A549 (cell line): Measurements from ENCODE around the gene NLRP8. TPM values are rescaled to one million over a fixed set of nuclear protein-coding genes. Genes with fewer than 3 reads are reported as not detected.

Experiments
- ATAC-seq, 2 experiments: fragments of 200-7000 bp in 1 of 2; fragments of >200 bp in 1 of 2; cut with Nextera tagmentation in 1 of 2; cut with Tn5 transposase in 1 of 2; 3 replicates each; pipeline versions ENCODE4 v1.8.0 to v1.9.1; 2018 to 2020; ENCODE audit warnings: mild to moderate bottlenecking in 1 of 2, moderate library complexity in 1 of 2
- CTCF ChIA-PET: fragments of 300-600 bp; sonication (Branson Sonifier 250); formaldehyde crosslinking; extraction: SDS; loops from one replicate; lab custom pipeline; 2021; ENCODE audit warnings: antibody characterized with exemption, inconsistent platforms; lab: Yijun Ruan, JAX
- POLR2A ChIA-PET: fragments of 350-600 bp; formaldehyde crosslinking; extraction: SDS; loops from one replicate; lab custom pipeline; 2021; ENCODE audit warnings: antibody characterized with exemption, inconsistent platforms; lab: Yijun Ruan, JAX
- DNase-seq, 2 experiments: peaks; one replicate each; pipeline versions ENCODE4 v3.0.0 to v3.0.0-alpha.2; 2011 to 2016; ENCODE audit warnings: low read depth in 1 of 2, low spot score in 1 of 2
- FAIRE-seq: peaks from 2 replicates; lab custom pipeline; 2011; peaks lifted over from hg19 to GRCh38; lab: Jason Lieb, UNC
- H3K27ac ChIP-seq, 2 experiments: fragments of >200 bp; sonication (Bioruptor Twin); formaldehyde crosslinking; 3 replicates each; pipeline ENCODE4 v1.5.1; 2016 to 2017
- H3K4me1 ChIP-seq: fragments of >200 bp; sonication (Bioruptor Twin); formaldehyde crosslinking; 3 replicates; pipeline ENCODE4 v1.6.1; 2016
- H3K4me2 ChIP-seq: fragments of >200 bp; sonication (Bioruptor Twin); formaldehyde crosslinking; 3 replicates; pipeline ENCODE4 v1.6.1; 2016
- H3K4me3 ChIP-seq: fragments of >200 bp; sonication (Bioruptor Twin); formaldehyde crosslinking; 3 replicates; pipeline ENCODE4 v1.5.1; 2016
- H3K9me3 ChIP-seq: fragments of >200 bp; sonication (Bioruptor Twin); formaldehyde crosslinking; 3 replicates; pipeline ENCODE4 v1.6.1; 2016
- BCL3 ChIP-seq: fragments of >200 bp; sonication (Bioruptor Twin); formaldehyde crosslinking; IDR thresholded peaks from 3 replicates; pipeline ENCODE4 v1.6.1; 2016
- CBX8 ChIP-seq: fragments of 200-600 bp; sonication (generic); IDR thresholded peaks from 2 replicates; pipeline ENCODE4 v1.6.1; 2016
- EHMT2 ChIP-seq: fragments of 200-600 bp; sonication (generic); IDR thresholded peaks from 2 replicates; pipeline ENCODE4 v1.6.1; 2016; ENCODE audit warnings: antibody characterized with exemption, low read depth, mild to moderate bottlenecking, moderate library complexity
- FOSB ChIP-seq: fragments of 250-450 bp; sonication (Bioruptor Pico); IDR thresholded peaks from 2 replicates; pipeline ENCODE4 v1.5.0; 2020; ENCODE audit warnings: mild to moderate bottlenecking, moderate library complexity
- HDAC2 ChIP-seq: fragments of 200-600 bp; sonication (generic); IDR thresholded peaks from 2 replicates; pipeline ENCODE4 v1.6.1; 2016
- HOXB13 ChIP-seq: fragments of 250-450 bp; sonication (Bioruptor Pico); IDR thresholded peaks from 2 replicates; pipeline ENCODE4 v1.5.0; 2020; ENCODE audit warnings: low read depth, mild to moderate bottlenecking, moderate library complexity
- JUNB ChIP-seq: fragments of >200 bp; sonication (Bioruptor Twin); formaldehyde crosslinking; IDR thresholded peaks from 2 replicates; pipeline ENCODE4 v1.6.1; 2016
- KDM1A ChIP-seq: fragments of 200-600 bp; sonication (generic); IDR thresholded peaks from 2 replicates; pipeline ENCODE4 v1.6.1; 2016; ENCODE audit warnings: low read depth, mild to moderate bottlenecking
- MAFK ChIP-seq: fragments of 450-650 bp; IDR thresholded peaks from 2 replicates; pipeline ENCODE4 v1.6.1; 2014; ENCODE audit not compliant: partially characterized antibody
- MAZ ChIP-seq: fragments of 150-350 bp; IDR thresholded peaks from 2 replicates; pipeline ENCODE4 v1.6.1; 2014; ENCODE audit warnings: antibody characterized with exemption, low read depth, low read length, borderline replicate concordance
- NFE2L2 ChIP-seq: fragments of 150-350 bp; conservative IDR thresholded peaks from 2 replicates; pipeline ENCODE4 v1.6.1; 2014; ENCODE audit warnings: low read length
- NR3C1 ChIP-seq: fragments of >200 bp; sonication (Bioruptor Twin); formaldehyde crosslinking; IDR thresholded peaks from 3 replicates; pipeline ENCODE4 v1.6.1; 2017
- PBX3 ChIP-seq: IDR thresholded peaks from 2 replicates; pipeline ENCODE4 v1.6.1; 2012
- PHF8 ChIP-seq: fragments of 200-600 bp; sonication (generic); IDR thresholded peaks from 2 replicates; pipeline ENCODE4 v1.6.1; 2016; ENCODE audit warnings: low read depth, mild to moderate bottlenecking, antibody characterized with exemption, moderate library complexity, borderline replicate concordance
- RARB ChIP-seq: fragments of 250-450 bp; sonication (Bioruptor Pico); IDR thresholded peaks from 2 replicates; pipeline ENCODE4 v1.8.0; 2021; ENCODE audit warnings: mild to moderate bottlenecking, moderate library complexity
- RCOR1 ChIP-seq: fragments of 150-350 bp; IDR thresholded peaks from 2 replicates; pipeline ENCODE4 v1.6.1; 2014; ENCODE audit warnings: antibody characterized with exemption, low read length, low read depth
- REST ChIP-seq: fragments of 200-600 bp; sonication (generic); IDR thresholded peaks from 2 replicates; pipeline ENCODE4 v1.6.1; 2016; ENCODE audit warnings: antibody characterized with exemption, mild to moderate bottlenecking, moderate library complexity
- RFX5 ChIP-seq: fragments of 450-650 bp; IDR thresholded peaks from 2 replicates; pipeline ENCODE4 v1.7.1; 2014; ENCODE audit warnings: antibody characterized with exemption, mild to moderate bottlenecking, moderate library complexity
- RNF2 ChIP-seq: fragments of 200-600 bp; sonication (generic); IDR thresholded peaks from 2 replicates; pipeline ENCODE4 v1.6.1; 2016; ENCODE audit warnings: low read depth, mild to moderate bottlenecking, antibody characterized with exemption, moderate library complexity, borderline replicate concordance
- SMC3 ChIP-seq: fragments of >200 bp; sonication (Bioruptor Twin); formaldehyde crosslinking; IDR thresholded peaks from 3 replicates; pipeline ENCODE4 v1.6.1; 2018; ENCODE audit warnings: inconsistent platforms
- SREBF2 ChIP-seq: fragments of 450-650 bp; IDR thresholded peaks from 2 replicates; pipeline ENCODE4 v1.6.1; 2014; ENCODE audit warnings: mild to moderate bottlenecking, moderate library complexity
- TP53 ChIP-seq: fragments of 250-450 bp; sonication (Bioruptor Pico); IDR thresholded peaks from 2 replicates; pipeline ENCODE4 v1.5.0; 2021; ENCODE audit warnings: mild to moderate bottlenecking, moderate library complexity
- ZC3H11A ChIP-seq: fragments of 450-650 bp; IDR thresholded peaks from 2 replicates; pipeline ENCODE4 v1.6.1; 2014; ENCODE audit warnings: antibody characterized with exemption, mild to moderate bottlenecking
- WGBS: methylation state at CpG from one replicate; pipeline ENCODE4 v1.1.6; 2017; ENCODE audit errors: missing lambda C conversion rate; 5-methylcytosine and 5-hydroxymethylcytosine counted together
- polyA plus RNA-seq, 4 experiments: library from polyadenylated mRNA; depleted of rRNA in 3 of 4; stranded (reverse); fragments of >200 nt; fragmentation: RNase III in 1 of 4; extraction: RNeasy Plus Mini Kit Qiagen cat#74134 plus additional on column Dnase treatment in 1 of 4; gene quantifications; 2 replicates in 3 of 4; 3 replicates in 1 of 4; pipeline ENCODE4 v1.2.3, GENCODE V29; 2011 to 2017
- TF ChIP-seq, protein P1 (sequence below): IDR thresholded peaks from 2 replicates; pipeline ENCODE4 v1.6.1; 2012
- TF ChIP-seq, protein P2 (sequence below): fragments of >200 bp; sonication (Bioruptor Twin); formaldehyde crosslinking; IDR thresholded peaks from 3 replicates; pipeline ENCODE4 v1.5.1; 2016
- TF ChIP-seq, protein P3 (sequence below): fragments of 250-450 bp; sonication (Bioruptor Pico); IDR thresholded peaks from 2 replicates; pipeline ENCODE4 v1.5.0; 2020; ENCODE audit warnings: low read depth, mild to moderate bottlenecking, moderate library complexity

NLRP8 gene
- polyA plus RNA-seq, 2 of the 4 experiments (the other 2 are of a cell fraction), result not detected

DNA sequence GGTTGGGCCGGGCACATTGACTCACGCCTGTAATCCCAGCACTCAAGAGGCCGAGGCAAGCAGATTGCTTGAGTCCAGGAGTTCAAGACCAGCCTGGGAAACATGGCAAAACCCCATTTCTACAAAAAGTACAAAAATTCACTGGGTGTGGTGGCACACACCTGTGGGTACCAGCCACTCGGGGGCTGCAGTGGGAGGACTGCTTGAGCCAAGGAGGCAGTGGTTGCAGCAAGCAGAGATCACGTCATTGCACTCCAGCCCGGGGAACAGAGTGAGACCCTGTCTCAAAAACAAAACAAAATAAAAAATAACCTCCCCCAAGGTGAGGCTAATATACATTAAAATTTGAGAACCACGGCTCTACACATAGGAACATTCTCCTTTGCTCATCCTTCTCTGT lies 40.3 kb upstream of the NLRP8 start:
- ChIA-PET CTCF (no interaction called here), POLR2A (no interaction called here)
- TF ChIP-seq, protein P1, sequence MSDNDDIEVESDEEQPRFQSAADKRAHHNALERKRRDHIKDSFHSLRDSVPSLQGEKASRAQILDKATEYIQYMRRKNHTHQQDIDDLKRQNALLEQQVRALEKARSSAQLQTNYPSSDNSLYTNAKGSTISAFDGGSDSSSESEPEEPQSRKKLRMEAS, result no peak
- no peak for TF ChIP-seq RNF2
- no peak for TF ChIP-seq FOSB (CRISPR knock-in tag)
- no peak for TF ChIP-seq RCOR1
- TF ChIP-seq KDM1A, result no peak
- TF ChIP-seq ZC3H11A, result no peak
- TF ChIP-seq NFE2L2, result no peak
- no peak for TF ChIP-seq HDAC2
- TF ChIP-seq JUNB, result no peak
- no peak for TF ChIP-seq SREBF2
- no peak for TF ChIP-seq SMC3
- TF ChIP-seq MAZ, result no peak
- TF ChIP-seq PHF8, result no peak
- TF ChIP-seq CBX8, result no peak
- TF ChIP-seq, protein P2, sequence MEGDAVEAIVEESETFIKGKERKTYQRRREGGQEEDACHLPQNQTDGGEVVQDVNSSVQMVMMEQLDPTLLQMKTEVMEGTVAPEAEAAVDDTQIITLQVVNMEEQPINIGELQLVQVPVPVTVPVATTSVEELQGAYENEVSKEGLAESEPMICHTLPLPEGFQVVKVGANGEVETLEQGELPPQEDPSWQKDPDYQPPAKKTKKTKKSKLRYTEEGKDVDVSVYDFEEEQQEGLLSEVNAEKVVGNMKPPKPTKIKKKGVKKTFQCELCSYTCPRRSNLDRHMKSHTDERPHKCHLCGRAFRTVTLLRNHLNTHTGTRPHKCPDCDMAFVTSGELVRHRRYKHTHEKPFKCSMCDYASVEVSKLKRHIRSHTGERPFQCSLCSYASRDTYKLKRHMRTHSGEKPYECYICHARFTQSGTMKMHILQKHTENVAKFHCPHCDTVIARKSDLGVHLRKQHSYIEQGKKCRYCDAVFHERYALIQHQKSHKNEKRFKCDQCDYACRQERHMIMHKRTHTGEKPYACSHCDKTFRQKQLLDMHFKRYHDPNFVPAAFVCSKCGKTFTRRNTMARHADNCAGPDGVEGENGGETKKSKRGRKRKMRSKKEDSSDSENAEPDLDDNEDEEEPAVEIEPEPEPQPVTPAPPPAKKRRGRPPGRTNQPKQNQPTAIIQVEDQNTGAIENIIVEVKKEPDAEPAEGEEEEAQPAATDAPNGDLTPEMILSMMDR, result no peak
- TF ChIP-seq BCL3, result no peak
- TF ChIP-seq, protein P3, sequence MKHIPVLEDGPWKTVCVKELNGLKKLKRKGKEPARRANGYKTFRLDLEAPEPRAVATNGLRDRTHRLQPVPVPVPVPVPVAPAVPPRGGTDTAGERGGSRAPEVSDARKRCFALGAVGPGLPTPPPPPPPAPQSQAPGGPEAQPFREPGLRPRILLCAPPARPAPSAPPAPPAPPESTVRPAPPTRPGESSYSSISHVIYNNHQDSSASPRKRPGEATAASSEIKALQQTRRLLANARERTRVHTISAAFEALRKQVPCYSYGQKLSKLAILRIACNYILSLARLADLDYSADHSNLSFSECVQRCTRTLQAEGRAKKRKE, result no peak
- no peak for TF ChIP-seq RFX5
- ATAC-seq (no peak), DNase-seq (no peak), FAIRE-seq (no peak)
- Histone ChIP-seq H3K27ac (no peak overlapping the region), H3K4me1 (no peaks in the 10 kb centered on the region), H3K4me2 (no peak overlapping the region), H3K4me3 (no peak overlapping the region), H3K9me3 (peaks cover 10% of the 10 kb centered on the region; the same call in 1 of the 3 replicates)
- 2% methylated on average over 7 of the region's 7 CpGs for WGBS

- H3K4me2 ChIP-seq, result no peak overlapping the region
- DNase-seq (no peak), FAIRE-seq (no peak), ATAC-seq (no peak)
- no peak overlapping the region for H3K4me3 ChIP-seq
- ChIA-PET CTCF (interaction anchor here (1.5 kb wide), 1 partner anchor 32 kb away, joined by 4 read pairs; no protein-coding TSS in a partner anchor), POLR2A (no interaction called here)
- no peak overlapping the region for H3K27ac ChIP-seq
- H3K4me1 ChIP-seq, result no peaks in the 10 kb centered on the region
- peaks cover 10% of the 10 kb centered on the region; the same call in 1 of the 3 replicates for H3K9me3 ChIP-seq
- TF ChIP-seq, protein P3, result no peak
- TF ChIP-seq CBX8, result no peak
- no peak for TF ChIP-seq MAFK
- TF ChIP-seq, all 56 proteins: peak for 0
- 22% methylated on average over 3 of the region's 3 CpGs for WGBS
These were observed 39.9 kb upstream of the NLRP8 start for GRCh38 chr19:55907746-55908145.

DNA sequence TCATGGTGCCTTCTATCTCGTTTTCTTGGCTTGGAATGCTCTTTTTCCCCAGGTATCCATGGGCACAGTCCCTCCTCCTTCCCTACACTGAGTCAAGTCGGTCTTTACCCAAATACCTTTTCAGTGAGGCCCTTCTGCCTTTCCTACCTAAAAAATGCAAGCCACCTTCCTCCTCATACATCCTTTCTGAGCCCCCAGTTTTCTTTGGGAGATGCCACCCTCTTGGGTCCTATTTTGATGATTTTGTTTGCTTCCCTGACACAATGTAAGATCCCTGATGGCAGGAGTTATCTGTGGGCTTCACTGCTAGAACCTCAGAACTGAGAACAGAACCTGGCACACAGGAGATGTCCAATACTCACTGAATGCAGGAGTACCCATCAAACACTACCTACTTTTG lies 37.8 kb upstream of the NLRP8 start:
- DNase-seq, result no peak
- WGBS, result 0% methylated on average over 2 of the region's 2 CpGs
- ChIA-PET CTCF (no interaction called here), POLR2A (no interaction called here)
- no peak for FAIRE-seq
- H3K4me1 ChIP-seq, result no peaks in the 10 kb centered on the region
- H3K4me3 ChIP-seq, result no peak overlapping the region
- no peak for ATAC-seq
- no peak overlapping the region for H3K4me2 ChIP-seq
- H3K27ac ChIP-seq, result no peak overlapping the region
- H3K9me3 ChIP-seq, result peaks cover 10% of the 10 kb centered on the region; the same call in 1 of the 3 replicates
- TF ChIP-seq HOXB13 (CRISPR knock-in tag) (no peak), RARB (CRISPR knock-in tag) (no peak), RFX5 (no peak), PBX3 (no peak), TP53 (no peak), EHMT2 (no peak), REST (no peak), NR3C1 (no peak), SMC3 (no peak)
